Chondrocyte (in vitro differentiated cells): Measurements from ENCODE around the gene RANBP3. TPM values are rescaled to one million over a fixed set of nuclear protein-coding genes. Genes with fewer than 3 reads are reported as not detected.
A peak's percentile ranks its signal among the peaks of the same experiment; 100 is the strongest.

Source experiments
- DNase-seq: peaks from one replicate; pipeline ENCODE4 v3.0.0; 2021; ENCODE audit warnings: mixed read lengths, low spot score
- H3K27ac Mint-ChIP-seq: one replicate; pipeline ENCODE4 v1.8.0; 2021; ENCODE audit warnings: mild to moderate bottlenecking, moderate library complexity, mixed read lengths; ENCODE audit not compliant: unreplicated experiment
- H3K27me3 Mint-ChIP-seq: 2 replicates; pipeline ENCODE4 v1.8.0; 2021; ENCODE audit warnings: low read depth, mixed read lengths
- H3K36me3 Mint-ChIP-seq: 2 replicates; pipeline ENCODE4 v1.8.0; 2021; ENCODE audit warnings: low read depth, mixed read lengths
- H3K4me1 Mint-ChIP-seq: 2 replicates; pipeline ENCODE4 v1.8.0; 2021; ENCODE audit warnings: low read depth, mild to moderate bottlenecking, mixed read lengths
- H3K4me3 Mint-ChIP-seq: one replicate; pipeline ENCODE4 v1.8.0; 2021; ENCODE audit warnings: mild to moderate bottlenecking, moderate library complexity, mixed read lengths; ENCODE audit not compliant: unreplicated experiment
- H3K9me3 Mint-ChIP-seq: 2 replicates; pipeline ENCODE4 v1.8.0; 2021; ENCODE audit warnings: low read depth, mixed read lengths
- total RNA-seq: library from RNA; stranded (reverse); gene quantifications from 3 replicates; pipeline ENCODE4 v1.2.1, GENCODE V29; 2021
- TF ChIP-seq, protein P1 (sequence below): fragments of 200-600 bp; sonication (generic); IDR thresholded peaks from 2 replicates; pipeline ENCODE4 v1.5.0; 2021; ENCODE audit warnings: antibody characterized with exemption, mild to moderate bottlenecking, moderate library complexity

RANBP3 gene
- total RNA-seq, 1 donor from 2014 or later, result 53.5 TPM

DNA sequence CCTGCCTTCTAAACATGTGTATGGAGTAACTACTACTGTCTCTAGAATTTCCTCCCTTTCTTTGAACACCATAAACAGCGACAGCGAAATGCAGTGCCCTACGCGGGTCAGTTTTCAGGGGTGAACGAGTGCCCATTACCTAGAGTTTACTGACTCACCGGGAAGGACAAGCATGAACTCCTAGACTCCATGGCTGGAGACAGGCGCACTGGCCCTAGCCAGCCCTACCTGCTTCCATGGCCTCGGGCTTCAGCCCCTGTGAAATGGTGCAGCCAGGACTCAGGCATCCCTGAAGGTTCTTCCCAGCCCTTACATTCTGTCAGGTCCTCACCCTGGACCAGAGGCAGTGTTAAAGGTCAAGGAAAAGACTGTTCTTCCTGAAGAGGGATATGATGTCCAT lies 8.5 kb downstream of the RANBP3 start:
- Mint-ChIP-seq H3K9me3 (no peaks in the 10 kb centered on the region), H3K27ac (no peak overlapping the region), H3K36me3 (no peaks in the 10 kb centered on the region), H3K4me1 (peaks cover 14% of the 10 kb centered on the region), H3K4me3 (no peak overlapping the region), H3K27me3 (no peaks in the 10 kb centered on the region)
- TF ChIP-seq, protein P1, sequence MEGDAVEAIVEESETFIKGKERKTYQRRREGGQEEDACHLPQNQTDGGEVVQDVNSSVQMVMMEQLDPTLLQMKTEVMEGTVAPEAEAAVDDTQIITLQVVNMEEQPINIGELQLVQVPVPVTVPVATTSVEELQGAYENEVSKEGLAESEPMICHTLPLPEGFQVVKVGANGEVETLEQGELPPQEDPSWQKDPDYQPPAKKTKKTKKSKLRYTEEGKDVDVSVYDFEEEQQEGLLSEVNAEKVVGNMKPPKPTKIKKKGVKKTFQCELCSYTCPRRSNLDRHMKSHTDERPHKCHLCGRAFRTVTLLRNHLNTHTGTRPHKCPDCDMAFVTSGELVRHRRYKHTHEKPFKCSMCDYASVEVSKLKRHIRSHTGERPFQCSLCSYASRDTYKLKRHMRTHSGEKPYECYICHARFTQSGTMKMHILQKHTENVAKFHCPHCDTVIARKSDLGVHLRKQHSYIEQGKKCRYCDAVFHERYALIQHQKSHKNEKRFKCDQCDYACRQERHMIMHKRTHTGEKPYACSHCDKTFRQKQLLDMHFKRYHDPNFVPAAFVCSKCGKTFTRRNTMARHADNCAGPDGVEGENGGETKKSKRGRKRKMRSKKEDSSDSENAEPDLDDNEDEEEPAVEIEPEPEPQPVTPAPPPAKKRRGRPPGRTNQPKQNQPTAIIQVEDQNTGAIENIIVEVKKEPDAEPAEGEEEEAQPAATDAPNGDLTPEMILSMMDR, result no peak
- no peak for DNase-seq

DNA sequence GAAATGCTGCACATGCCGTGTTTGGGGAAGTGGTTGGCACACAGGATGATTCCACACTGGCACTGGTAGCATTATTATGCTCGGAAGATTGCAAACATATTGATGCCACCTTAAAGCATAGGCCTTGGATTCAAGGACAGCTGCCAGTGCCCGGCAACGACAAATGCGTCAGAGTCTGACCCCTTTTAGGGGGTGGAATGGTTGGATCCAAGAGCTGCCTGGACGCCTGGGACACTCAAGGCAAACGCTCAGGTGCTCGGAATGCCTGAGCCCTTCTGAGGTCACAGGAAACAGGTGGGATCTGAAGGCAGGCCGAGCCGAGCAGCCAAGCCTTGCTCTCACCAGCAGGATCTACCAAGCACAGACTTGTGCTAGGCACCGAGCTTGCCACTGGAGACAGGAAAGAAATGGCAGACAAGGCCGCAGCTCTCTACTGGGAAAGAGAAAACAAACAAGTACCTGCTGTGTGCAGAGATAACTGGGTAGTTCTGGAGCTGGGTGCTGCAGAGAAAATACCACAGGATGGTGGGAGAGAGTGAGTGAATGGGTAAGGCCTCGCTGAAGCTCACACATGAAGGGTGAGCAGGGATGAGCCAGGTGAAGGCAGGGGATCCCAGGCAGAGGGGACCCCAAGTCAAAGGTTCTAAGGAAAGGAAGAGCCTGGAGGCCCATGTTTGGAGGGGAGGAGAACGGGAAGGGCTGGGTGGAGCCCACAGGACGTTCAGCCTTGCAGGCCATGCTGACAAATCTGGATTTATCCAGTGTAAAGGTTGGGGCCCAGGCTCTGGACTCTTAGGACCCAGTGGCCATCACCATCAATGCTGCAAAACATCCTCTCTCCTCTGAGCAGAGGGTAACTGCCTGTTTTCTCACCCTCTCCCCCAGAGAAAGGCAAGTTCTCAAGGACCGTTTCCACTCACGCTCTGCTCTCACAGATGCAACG lies 9.2 kb downstream of the RANBP3 start:
- TF ChIP-seq, protein P1, result no peak
- H3K36me3 Mint-ChIP-seq, result no peaks in the 10 kb centered on the region
- no peaks in the 10 kb centered on the region for H3K9me3 Mint-ChIP-seq
- DNase-seq, result no peak
- no peaks in the 10 kb centered on the region for H3K27me3 Mint-ChIP-seq
- H3K27ac Mint-ChIP-seq, result peak overlapping the region; percentile 79
- H3K4me1 Mint-ChIP-seq, result peaks cover 10% of the 10 kb centered on the region
- H3K4me3 Mint-ChIP-seq, result no peak overlapping the region

DNA sequence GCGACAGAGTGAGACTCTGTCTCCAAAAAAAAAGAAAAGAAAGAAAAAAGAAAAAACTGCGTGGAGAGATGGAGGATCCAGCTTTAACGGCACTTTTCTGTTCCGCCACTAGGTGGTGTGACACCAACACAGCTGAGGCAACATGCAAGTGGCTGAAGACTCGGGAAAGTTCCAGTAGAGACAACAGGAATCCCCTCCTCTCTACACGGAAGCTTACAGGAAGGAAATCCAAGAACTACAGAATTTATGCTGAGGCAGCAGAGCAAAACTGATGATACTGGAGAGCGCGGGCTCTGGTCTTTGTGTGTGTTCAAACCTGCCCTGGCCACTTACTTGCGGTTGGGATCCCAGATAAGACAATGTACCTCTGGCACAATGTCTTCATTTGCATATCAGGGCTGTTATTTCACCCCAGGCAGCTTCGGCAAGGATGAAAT lies 9.9 kb downstream of the RANBP3 start:
- peak overlapping the region; percentile 79 for H3K27ac Mint-ChIP-seq

DNA sequence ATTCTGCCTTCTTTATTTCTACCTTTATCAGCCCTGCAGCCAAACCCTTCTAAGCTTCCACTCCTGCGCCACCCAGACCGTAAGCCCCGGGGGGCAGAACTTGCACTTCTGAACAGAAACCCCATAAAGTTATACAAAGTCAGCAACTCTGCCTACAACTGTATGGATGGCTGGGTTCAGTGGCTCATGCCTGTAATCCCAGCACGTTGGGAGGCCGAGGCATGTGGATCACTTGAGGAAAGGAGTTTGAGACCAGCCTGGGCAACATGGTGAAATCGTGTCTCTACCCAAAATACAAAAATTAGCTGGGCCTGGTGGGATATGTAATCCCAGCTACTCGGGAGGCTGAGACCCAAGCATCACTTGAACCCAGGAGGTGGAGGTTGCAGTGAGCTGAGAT lies 10.4 kb downstream of the RANBP3 start:
- H3K27me3 Mint-ChIP-seq, result no peaks in the 10 kb centered on the region
- H3K36me3 Mint-ChIP-seq, result no peaks in the 10 kb centered on the region
- DNase-seq, result no peak
- H3K4me3 Mint-ChIP-seq, result no peak overlapping the region
- H3K9me3 Mint-ChIP-seq, result no peaks in the 10 kb centered on the region
- H3K27ac Mint-ChIP-seq, result no peak overlapping the region
- TF ChIP-seq, protein P1, result no peak
- H3K4me1 Mint-ChIP-seq, result peaks cover 16% of the 10 kb centered on the region

More for the DNA sequence above, 9.9 kb downstream of the RANBP3 start:
- no peaks in the 10 kb centered on the region for H3K9me3 Mint-ChIP-seq
- no peak overlapping the region for H3K4me3 Mint-ChIP-seq
- TF ChIP-seq, protein P1, result peak; percentile 91
- H3K36me3 Mint-ChIP-seq, result no peaks in the 10 kb centered on the region
- DNase-seq, result no peak
- H3K27me3 Mint-ChIP-seq, result no peaks in the 10 kb centered on the region
- H3K4me1 Mint-ChIP-seq, result peaks cover 12% of the 10 kb centered on the region

DNA sequence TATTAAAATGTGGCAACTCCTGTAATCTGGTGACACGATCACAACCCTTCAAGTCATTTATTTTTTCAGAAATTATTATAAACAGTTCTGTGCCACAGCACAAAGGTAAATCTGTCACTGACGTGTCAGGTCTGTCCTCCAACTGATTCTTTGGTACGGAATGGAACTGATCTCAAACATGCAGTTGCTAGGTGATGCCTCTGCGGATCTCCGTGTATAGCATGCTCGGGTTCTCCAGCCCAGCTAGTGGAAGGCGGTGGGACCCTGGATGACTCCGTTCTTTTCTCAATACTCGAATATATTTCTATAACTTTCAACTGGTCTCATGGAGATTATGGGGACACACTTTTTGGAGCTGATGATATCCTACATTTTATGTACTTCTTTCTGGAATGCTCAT lies 11.0 kb downstream of the RANBP3 start:
- no peak for DNase-seq
- H3K4me3 Mint-ChIP-seq, result no peak overlapping the region
- H3K27ac Mint-ChIP-seq, result no peak overlapping the region
- no peaks in the 10 kb centered on the region for H3K9me3 Mint-ChIP-seq
- H3K27me3 Mint-ChIP-seq, result no peaks in the 10 kb centered on the region
- no peaks in the 10 kb centered on the region for H3K36me3 Mint-ChIP-seq
- TF ChIP-seq, protein P1, result no peak
- H3K4me1 Mint-ChIP-seq, result peaks cover 23% of the 10 kb centered on the region
